ENCODE results near the gene LIPI. TPM values are rescaled to one million over a fixed set of nuclear protein-coding genes. Genes with fewer than 3 reads are reported as not detected.

LIPI gene
- total and polyA plus RNA-seq, 7 donors = not detected

- Histone ChIP-seq H3K9me3 (no peaks in the 10 kb centered on the region), H3K4me1 (no peaks in the 10 kb centered on the region), H3K27me3 (no peaks in the 10 kb centered on the region), H3K36me3 (no peaks in the 10 kb centered on the region), H3K27ac (no peak overlapping the region), H3K4me3 (no peak overlapping the region)
- TF ChIP-seq CTCF (IDR thresholded peaks at IDR 0.05) (no peak), POLR2A (IDR thresholded peaks at IDR 0.05) (no peak), EP300 (IDR thresholded peaks at IDR 0.05) (no peak), POLR2AphosphoS5 (IDR thresholded peaks at IDR 0.05) (no peak)
- no peak for DNase-seq
- intact Hi-C loops (cut with DNase I) = no loop called here
- WGBS, 2 donors = 56 to 61% methylated on average over 3 of the region's 3 CpGs
Measured at GRCh38 chr21:14236180-14236579, 25.4 kb upstream of the LIPI start.

GRCh38 chr21:14235101-14235500 lies 24.3 kb upstream of the LIPI start:
- no peak for DNase-seq
- no peaks in the 10 kb centered on the region for H3K9me3 ChIP-seq
- no peak overlapping the region for H3K4me3 ChIP-seq
- no peaks in the 10 kb centered on the region for H3K36me3 ChIP-seq
- H3K4me1 ChIP-seq = no peaks in the 10 kb centered on the region
- H3K27me3 ChIP-seq = no peaks in the 10 kb centered on the region
- TF ChIP-seq CTCF (IDR thresholded peaks at IDR 0.05) (no peak), EP300 (IDR thresholded peaks at IDR 0.05) (no peak), POLR2AphosphoS5 (IDR thresholded peaks at IDR 0.05) (no peak), POLR2A (IDR thresholded peaks at IDR 0.05) (no peak)
- H3K27ac ChIP-seq = no peak overlapping the region
- intact Hi-C loops (cut with DNase I) = no loop called here
- 77 to 92% methylated on average over 5 of the region's 5 CpGs for WGBS, 2 donors

GRCh38 chr21:14229399-14229798 lies 18.6 kb upstream of the LIPI start:
- Histone ChIP-seq H3K36me3 (no peaks in the 10 kb centered on the region), H3K4me3 (no peak overlapping the region), H3K27me3 (no peaks in the 10 kb centered on the region), H3K9me3 (peaks cover 0 to 10% (median 1%) of the 10 kb centered on the region in 4 donors), H3K4me1 (no peaks in the 10 kb centered on the region), H3K27ac (no peak overlapping the region)
- intact Hi-C loops (cut with DNase I) = no loop called here
- TF ChIP-seq POLR2AphosphoS5 (IDR thresholded peaks at IDR 0.05) = no peak
- TF ChIP-seq EP300 (IDR thresholded peaks at IDR 0.05) = no peak
- no peak for TF ChIP-seq CTCF (IDR thresholded peaks at IDR 0.05)
- no peak for TF ChIP-seq POLR2A (IDR thresholded peaks at IDR 0.05)
- DNase-seq = no peak
- WGBS, 2 donors = 77 to 79% methylated on average over 1 of the region's 1 CpG

- DNase-seq = no peak
- TF ChIP-seq POLR2AphosphoS5 (IDR thresholded peaks at IDR 0.05) (no peak), EP300 (IDR thresholded peaks at IDR 0.05) (no peak), POLR2A (IDR thresholded peaks at IDR 0.05) (no peak)
- Histone ChIP-seq H3K9me3 (no peaks in the 10 kb centered on the region), H3K27me3 (no peaks in the 10 kb centered on the region), H3K27ac (no peak overlapping the region), H3K4me1 (no peaks in the 10 kb centered on the region), H3K36me3 (no peaks in the 10 kb centered on the region), H3K4me3 (no peak overlapping the region)
- intact Hi-C loops (cut with DNase I) = no loop called here
- WGBS, 2 donors = 98% methylated on average over 1 of the region's 1 CpG
Measured at GRCh38 chr21:14223365-14223764, 12.6 kb upstream of the LIPI start.

GRCh38 chr21:14215971-14216641 lies 5.4 kb upstream of the LIPI start, which contains the start of gene RBM11:
RBM11 (plus strand) TSS chr21:14216157; CDS start chr21:14216187, 30 bp downstream.
- intact Hi-C loops (cut with DNase I) = no loop called here
- WGBS, 2 donors = 1% methylated on average over 55 of the region's 55 CpGs

More at GRCh38 chr21:14215971-14216641, 5.4 kb upstream of the LIPI start, which contains the start of gene RBM11:
- Histone ChIP-seq H3K9me3 (no peaks in the 10 kb centered on the region), H3K36me3 (no peaks in the 10 kb centered on the region), H3K27me3 (no peaks in the 10 kb centered on the region), H3K4me1 (peaks cover 0 to 11% (median 5%) of the 10 kb centered on the region in 4 donors), H3K27ac (peak within 1 kb of the TSS in 2 of 4 donors; percentile 33 to 38), H3K4me3 (peak within 1 kb of the TSS; percentile 57 to 70 (median 62))
- DNase-seq = peak; percentile 79
- TF ChIP-seq POLR2AphosphoS5 (IDR thresholded peaks at IDR 0.05) (peak; percentile 18 to 50 (median 26)), CTCF (IDR thresholded peaks at IDR 0.05) (no peak)
